Thyroid gland (tissue), 4 donors: Measurements from ENCODE around the gene DEPP1. TPM values are rescaled to one million over a fixed set of nuclear protein-coding genes. Genes with fewer than 3 reads are reported as not detected.
A peak's percentile ranks its signal among the peaks of the same experiment; 100 is the strongest.

Experiments
- DNase-seq, 2 donors: peaks; one replicate each; pipeline ENCODE4 v3.0.0-alpha.2; 2019
- H3K27ac ChIP-seq, 3 donors: fragments of 200-600 bp; sonication (generic); 1 replicate in 2 of 3; 2 replicates in 1 of 3; pipeline ENCODE4 v1.5.1; 2016 to 2019; ENCODE audit warnings: mild to moderate bottlenecking in 1 of 3, moderate library complexity in 1 of 3
- H3K27me3 ChIP-seq: fragments of 200-600 bp; sonication (generic); one replicate; pipeline ENCODE4 v1.5.1; 2019
- H3K36me3 ChIP-seq, 2 donors: fragments of 200-600 bp; sonication (generic); one replicate each; pipeline ENCODE4 v1.5.1; 2016 to 2019
- H3K4me1 ChIP-seq, 2 donors: fragments of 200-600 bp; sonication (generic); one replicate each; pipeline ENCODE4 v1.5.1; 2017 to 2019
- H3K4me3 ChIP-seq, 3 donors: fragments of 200-600 bp; sonication (generic); replicated peaks in 1 of 3; 1 replicate in 2 of 3; 2 replicates in 1 of 3; pipeline ENCODE4 v1.5.1; 2016; ENCODE audit warnings: mild to moderate bottlenecking in 1 of 3
- H3K9me3 ChIP-seq: fragments of 200-600 bp; sonication (generic); one replicate; pipeline ENCODE4 v1.5.1; 2017
- POLR2A ChIP-seq, 2 donors: fragments of 450-650 bp; IDR thresholded peaks; one replicate each; pipeline ENCODE4 v1.6.1; 2017; ENCODE audit warnings: antibody characterized with exemption in 2 of 2, mild to moderate bottlenecking in 2 of 2, moderate library complexity in 1 of 2
- WGBS, 2 donors: methylation state at CpG; one replicate each; pipeline ENCODE4 v1.1.5; 2017; 5-methylcytosine and 5-hydroxymethylcytosine counted together
- intact Hi-C: fragments of 100-400 bp; cut with DNase I; formaldehyde crosslinking; loops from one replicate; pipeline ENCODE4 v1.15.1; 2023
- total RNA-seq, 4 donors: library from RNA; depleted of rRNA; stranded (reverse); fragments of >200 nt; gene quantifications; one replicate each; pipeline ENCODE4 v1.2.3, GENCODE V29; 2016
- TF ChIP-seq, protein P1 (sequence below), 6 experiments: fragments of 200-600 bp in 3 of 6; fragments of 450-650 bp in 3 of 6; sonication (generic) in 3 of 6; IDR thresholded peaks; one replicate each; pipeline ENCODE4 v1.5.1; 2016 to 2019; ENCODE audit warnings: antibody characterized with exemption in 6 of 6, mild to moderate bottlenecking in 2 of 6, inconsistent platforms in 1 of 6, moderate library complexity in 1 of 6

Gene DEPP1
- total RNA-seq, 4 donors from 2014 or later, result 45.1 to 518 (median 182) TPM

DNA sequence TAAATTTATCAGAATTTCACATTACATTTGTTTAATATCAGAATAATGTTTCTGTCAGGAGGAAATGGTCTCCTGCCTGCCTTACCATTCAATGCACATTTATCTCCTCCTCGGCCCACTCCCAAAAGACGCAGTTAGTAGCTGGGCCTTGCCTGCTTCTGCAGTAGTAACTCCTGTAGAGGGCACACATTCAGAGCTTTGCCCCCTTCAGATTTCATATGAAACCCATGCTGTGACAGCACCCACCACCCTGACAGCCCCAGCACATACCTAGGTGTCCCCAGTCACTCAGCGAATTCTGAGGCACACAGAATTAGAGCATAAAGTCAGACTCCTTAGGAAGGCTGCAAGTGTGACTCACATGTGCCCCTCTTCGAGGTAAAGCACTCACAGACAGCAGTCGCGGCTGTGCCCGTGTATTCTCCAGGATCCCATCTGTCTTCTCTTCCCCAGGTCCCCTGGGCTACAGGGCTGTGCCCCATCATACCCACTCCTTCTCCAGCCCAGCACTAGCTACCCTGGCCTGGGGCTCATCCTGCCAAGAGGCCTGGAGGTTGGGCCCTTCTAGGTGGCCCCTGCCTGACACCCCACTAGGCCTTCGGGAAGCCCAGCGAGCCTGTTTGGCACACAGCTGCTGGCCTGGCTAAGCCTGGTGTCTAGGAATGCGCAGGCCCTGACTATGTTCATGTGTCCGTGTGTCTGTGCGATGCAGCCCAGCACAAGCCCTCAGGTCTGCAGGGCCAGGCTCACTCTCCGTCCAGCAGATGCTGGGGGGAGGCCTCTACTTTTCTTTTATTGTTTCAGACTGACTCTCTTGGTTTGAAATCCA is 4.7 kb upstream of the DEPP1 start:
- TF ChIP-seq, protein P1, sequence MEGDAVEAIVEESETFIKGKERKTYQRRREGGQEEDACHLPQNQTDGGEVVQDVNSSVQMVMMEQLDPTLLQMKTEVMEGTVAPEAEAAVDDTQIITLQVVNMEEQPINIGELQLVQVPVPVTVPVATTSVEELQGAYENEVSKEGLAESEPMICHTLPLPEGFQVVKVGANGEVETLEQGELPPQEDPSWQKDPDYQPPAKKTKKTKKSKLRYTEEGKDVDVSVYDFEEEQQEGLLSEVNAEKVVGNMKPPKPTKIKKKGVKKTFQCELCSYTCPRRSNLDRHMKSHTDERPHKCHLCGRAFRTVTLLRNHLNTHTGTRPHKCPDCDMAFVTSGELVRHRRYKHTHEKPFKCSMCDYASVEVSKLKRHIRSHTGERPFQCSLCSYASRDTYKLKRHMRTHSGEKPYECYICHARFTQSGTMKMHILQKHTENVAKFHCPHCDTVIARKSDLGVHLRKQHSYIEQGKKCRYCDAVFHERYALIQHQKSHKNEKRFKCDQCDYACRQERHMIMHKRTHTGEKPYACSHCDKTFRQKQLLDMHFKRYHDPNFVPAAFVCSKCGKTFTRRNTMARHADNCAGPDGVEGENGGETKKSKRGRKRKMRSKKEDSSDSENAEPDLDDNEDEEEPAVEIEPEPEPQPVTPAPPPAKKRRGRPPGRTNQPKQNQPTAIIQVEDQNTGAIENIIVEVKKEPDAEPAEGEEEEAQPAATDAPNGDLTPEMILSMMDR (IDR thresholded peaks at IDR 0.05), result no peak
- TF ChIP-seq POLR2A (IDR thresholded peaks at IDR 0.05), result no peak
- Histone ChIP-seq H3K4me3 (no peak overlapping the region), H3K36me3 (peaks cover 55 to 57% of the 10 kb centered on the region in 2 donors), H3K27me3 (no peaks in the 10 kb centered on the region), H3K9me3 (no peaks in the 10 kb centered on the region), H3K27ac (peak overlapping the region in 2 of 3 donors; percentile 13 to 56), H3K4me1 (peaks cover 18 to 67% of the 10 kb centered on the region in 2 donors)
- intact Hi-C loops, result no loop called here
- DNase-seq, result no peak
- WGBS, 2 donors, result 94 to 96% methylated on average over 9 to 11 of the region's 13 CpGs

DNA sequence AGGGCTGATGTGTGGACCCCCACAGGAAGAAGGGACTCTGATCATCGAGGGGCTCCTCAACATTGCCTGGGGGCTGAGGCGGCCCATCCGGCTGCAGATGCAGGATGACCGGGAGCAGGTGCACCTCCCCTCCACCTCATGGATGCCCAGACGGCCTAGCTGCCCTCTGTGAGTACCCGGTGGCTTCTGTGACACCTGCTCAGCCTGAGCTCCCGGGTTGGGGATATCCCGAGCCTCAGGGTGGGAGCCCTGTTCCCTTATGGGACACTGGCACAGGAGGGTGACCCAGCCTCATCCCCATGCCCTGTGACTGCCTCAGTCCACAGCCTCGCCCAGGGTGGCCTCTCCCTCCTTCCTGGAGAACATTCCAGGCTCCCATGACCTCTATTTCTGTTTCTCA is 3.9 kb upstream of the DEPP1 start:
- DNase-seq, result no peak
- intact Hi-C loops, result no loop called here
- peaks cover 58 to 59% of the 10 kb centered on the region in 2 donors for H3K36me3 ChIP-seq
- WGBS, 2 donors, result 76 to 100% methylated on average over 2 to 5 of the region's 9 CpGs
- TF ChIP-seq POLR2A (IDR thresholded peaks at IDR 0.05), result no peak
- TF ChIP-seq, protein P1 (IDR thresholded peaks at IDR 0.05), result no peak
- H3K4me3 ChIP-seq, result no peak overlapping the region
- H3K4me1 ChIP-seq, result peaks cover 25 to 70% of the 10 kb centered on the region in 2 donors
- no peaks in the 10 kb centered on the region for H3K9me3 ChIP-seq
- H3K27me3 ChIP-seq, result no peaks in the 10 kb centered on the region
- peak overlapping the region in 2 of 3 donors; percentile 67 to 97 for H3K27ac ChIP-seq

DNA sequence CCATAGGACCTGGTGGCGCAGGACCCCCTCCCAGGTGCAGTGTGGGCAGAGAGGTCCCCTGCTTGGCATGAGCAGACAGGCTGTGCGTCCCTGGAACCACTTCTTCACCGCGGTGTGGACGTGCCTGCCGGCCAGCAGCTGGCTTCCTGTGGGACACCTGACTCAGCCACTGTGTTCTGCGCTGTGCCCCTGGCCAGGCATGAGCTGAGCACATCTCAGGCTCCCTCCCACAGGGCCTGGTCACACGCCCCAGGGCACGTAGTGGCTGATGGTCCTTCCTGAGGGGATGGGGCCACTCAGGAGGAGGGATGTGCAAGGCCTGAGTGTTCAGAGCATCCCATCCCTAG is 3.5 kb upstream of the DEPP1 start:
- Histone ChIP-seq H3K9me3 (no peaks in the 10 kb centered on the region), H3K27ac (peak overlapping the region; percentile 50 to 97 (median 67)), H3K27me3 (no peaks in the 10 kb centered on the region), H3K4me3 (no peak overlapping the region), H3K36me3 (peaks cover 59 to 61% of the 10 kb centered on the region in 2 donors), H3K4me1 (peaks cover 29 to 70% of the 10 kb centered on the region in 2 donors)
- 81 to 97% methylated on average over 7 to 8 of the region's 9 CpGs for WGBS, 2 donors
- intact Hi-C loops, result no loop called here
- DNase-seq, result peak; percentile 25 to 33
- TF ChIP-seq POLR2A (IDR thresholded peaks at IDR 0.05), result peak in 1 of 2 donors; percentile 7
- TF ChIP-seq, protein P1 (IDR thresholded peaks at IDR 0.05), result no peak

DNA sequence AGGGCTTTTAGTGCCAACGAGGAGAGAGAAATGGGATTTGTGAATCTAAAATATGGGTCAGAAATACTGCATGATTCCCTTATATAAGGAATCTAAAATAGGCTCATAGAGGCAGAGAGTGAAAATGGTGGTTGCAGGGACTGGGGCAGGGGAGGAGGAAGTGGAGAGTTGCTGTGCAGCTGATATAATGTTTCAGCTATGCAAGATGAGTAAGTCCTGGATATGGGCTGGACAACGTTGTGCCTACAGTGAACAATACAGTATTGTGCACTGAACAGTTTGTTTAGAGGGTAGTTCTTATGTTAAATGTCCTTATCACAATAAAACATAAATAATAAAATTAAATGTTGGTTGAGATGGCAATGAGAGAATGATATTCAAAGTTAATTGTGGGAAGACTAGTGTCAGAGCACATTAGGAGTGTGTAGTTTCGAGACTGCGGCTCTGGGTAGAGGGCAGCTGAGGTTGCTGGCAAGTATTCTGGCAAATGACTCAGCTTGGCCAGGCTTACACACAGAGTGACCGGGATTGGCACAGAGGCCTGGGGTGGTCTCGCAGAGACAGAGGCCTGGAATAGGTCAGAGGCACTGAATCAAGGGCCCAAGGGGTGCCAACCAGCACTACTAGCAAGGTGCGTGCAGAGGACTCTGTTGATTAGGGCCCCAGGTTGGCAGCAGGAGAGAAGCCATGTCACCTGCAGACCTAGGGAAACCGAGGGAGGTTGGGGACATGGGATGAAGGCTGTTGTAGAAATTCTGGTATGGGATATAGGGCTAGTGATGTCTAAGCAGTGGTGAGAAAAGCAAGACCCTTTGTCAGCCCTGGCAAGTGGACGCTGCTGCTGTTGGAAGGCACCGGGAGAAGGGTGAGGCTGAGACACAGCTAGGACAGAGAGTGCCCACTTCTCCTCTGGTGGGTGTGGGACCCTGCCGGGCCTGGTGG is 2.8 kb upstream of the DEPP1 start:
- TF ChIP-seq POLR2A (IDR thresholded peaks at IDR 0.05), result no peak
- TF ChIP-seq, protein P1 (IDR thresholded peaks at IDR 0.05), result no peak
- WGBS, 2 donors, result 67 to 78% methylated on average over 11 of the region's 11 CpGs
- Histone ChIP-seq H3K9me3 (no peaks in the 10 kb centered on the region), H3K27ac (peak overlapping the region; percentile 50 to 97 (median 67)), H3K4me3 (no peak overlapping the region), H3K4me1 (peaks cover 34 to 77% of the 10 kb centered on the region in 2 donors), H3K27me3 (no peaks in the 10 kb centered on the region), H3K36me3 (peaks cover 59 to 61% of the 10 kb centered on the region in 2 donors)
- peak in 1 of 2 donors; percentile 7 for DNase-seq
- intact Hi-C loops, result no loop called here
